Middle frontal gyrus (tissue), 1 donor: Measurements from ENCODE around the gene AGPAT1.
"Not testable (repeated sequence)": the region's sequence is repeated elsewhere in the genome, so short reads cannot be mapped to it uniquely, and the experiment has no call there.

Experiments used
- DNase-seq: peaks from one replicate; pipeline ENCODE4 v3.0.0-alpha.2; 2015; ENCODE audit warnings: low spot score; ENCODE audit errors: extremely low spot score

AGPAT1 gene

GRCh38 chr6:32198866-32199265 lies 23.0 kb upstream of the AGPAT1 start:
- no peak for DNase-seq

- DNase-seq: no peak
These were observed 22.4 kb upstream of the AGPAT1 start for GRCh38 chr6:32198345-32198696.

GRCh38 chr6:32196682-32197616 lies 21.1 kb upstream of the AGPAT1 start:
- no peak for DNase-seq

- peak; percentile 80 for DNase-seq
These were observed 20.2 kb upstream of the AGPAT1 start for GRCh38 chr6:32195902-32196681.

- peak; percentile 99 for DNase-seq
These were observed 19.7 kb upstream of the AGPAT1 start for GRCh38 chr6:32195652-32195901.

GRCh38 chr6:32194825-32195651 lies 19.2 kb upstream of the AGPAT1 start:
- DNase-seq: no peak

- no peak for DNase-seq
These were observed 18.5 kb upstream of the AGPAT1 start for GRCh38 chr6:32194388-32194787.

- not testable (repeated sequence) for DNase-seq
These were observed 17.2 kb upstream of the AGPAT1 start for GRCh38 chr6:32193096-32193495.

- no peak for DNase-seq
These were observed 16.7 kb upstream of the AGPAT1 start, which contains the start of gene GPSM3 for GRCh38 chr6:32192608-32193039. Gene GPSM3 (minus strand): TSS chr6:32192643. CDS start chr6:32192513, 130 bp downstream.

- no peak for DNase-seq
These were observed 16.1 kb upstream of the AGPAT1 start for GRCh38 chr6:32191696-32192607.

GRCh38 chr6:32190911-32191677 lies 15.2 kb upstream of the AGPAT1 start:
- no peak for DNase-seq

- peak; percentile 65 for DNase-seq
These were observed 14.4 kb upstream of the AGPAT1 start, which contains the start of gene PBX2 for GRCh38 chr6:32190054-32190851. Gene PBX2 (minus strand): TSS chr6:32190202. CDS start chr6:32189915, 287 bp downstream.

GRCh38 chr6:32189742-32190053 lies 13.8 kb upstream of the AGPAT1 start:
- no peak for DNase-seq

- DNase-seq: no peak
These were observed 13.3 kb upstream of the AGPAT1 start for GRCh38 chr6:32189069-32189741.

GRCh38 chr6:32188381-32189068 lies 12.6 kb upstream of the AGPAT1 start:
- DNase-seq: no peak

GRCh38 chr6:32187725-32188380 lies 12.0 kb upstream of the AGPAT1 start:
- DNase-seq: not testable (repeated sequence)

- DNase-seq: no peak
These were observed 11.3 kb upstream of the AGPAT1 start for GRCh38 chr6:32187009-32187709.
